ENCODE measurements around the gene KRTAP12-2. TPM values are rescaled to one million over a fixed set of nuclear protein-coding genes. Genes with fewer than 3 reads are reported as not detected.
"Not testable (repeated sequence)": the region's sequence is repeated elsewhere in the genome, so short reads cannot be mapped to it uniquely, and the experiment has no call there.

KRTAP12-2 gene
- total and polyA plus RNA-seq, 8 donors, result not detected

GRCh38 chr21:44649521-44650100 is 17.1 kb downstream of the KRTAP12-2 start:
- ATAC-seq, result no peak
- Histone ChIP-seq H3K4me1 (no peaks in the 10 kb centered on the region), H3K4me3 (no peak overlapping the region), H3K36me3 (no peaks in the 10 kb centered on the region), H3K27ac (no peak overlapping the region), H3K9me3 (peaks cover 0 to 7% of the 10 kb centered on the region in 2 donors), H3K27me3 (peaks cover 0 to 49% of the 10 kb centered on the region in 2 donors)
- peak in 2 of 4 donors; percentile 22 to 41 for DNase-seq
- TF ChIP-seq CTCF (IDR thresholded peaks at IDR 0.05), result no peak
- intact Hi-C loops (cut with DNase I), result no loop called here

GRCh38 chr21:44648557-44649311 is 18.0 kb downstream of the KRTAP12-2 start:
- no peak overlapping the region for H3K4me3 ChIP-seq
- H3K27ac ChIP-seq, result no peak overlapping the region

DNA sequence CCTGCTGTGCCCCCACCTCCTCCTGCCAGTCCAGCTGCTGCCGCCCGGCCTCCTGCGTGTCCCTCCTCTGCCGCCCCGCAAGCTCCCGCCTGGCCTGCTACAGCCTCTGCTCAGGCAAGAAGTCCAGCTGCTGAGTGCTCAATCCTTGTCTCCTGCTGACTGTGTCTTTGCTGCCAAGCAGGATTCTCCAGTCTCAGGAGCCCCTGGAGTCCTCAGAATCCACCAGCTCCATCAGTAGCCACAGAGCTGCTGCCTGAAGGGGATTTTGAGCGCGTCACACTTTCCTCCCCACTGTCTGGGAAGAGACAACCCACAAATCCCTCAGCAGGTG is 19.5 kb downstream of the KRTAP12-2 start:
- no peak for ATAC-seq
- H3K27me3 ChIP-seq, result peaks cover 0 to 32% of the 10 kb centered on the region in 2 donors
- no peaks in the 10 kb centered on the region for H3K4me1 ChIP-seq
- H3K36me3 ChIP-seq, result no peaks in the 10 kb centered on the region
- intact Hi-C loops (cut with DNase I), result no loop called here
- H3K9me3 ChIP-seq, result peaks cover 0 to 14% of the 10 kb centered on the region in 2 donors
- H3K4me3 ChIP-seq, result no peak overlapping the region
- H3K27ac ChIP-seq, result no peak overlapping the region
- DNase-seq, result no peak
- TF ChIP-seq CTCF (IDR thresholded peaks at IDR 0.05), result no peak

More at GRCh38 chr21:44648557-44649311, 18.0 kb downstream of the KRTAP12-2 start:
- no peak for ATAC-seq
- peaks cover 0 to 41% of the 10 kb centered on the region in 2 donors for H3K27me3 ChIP-seq
- peak in 1 of 4 donors; percentile 64 for DNase-seq
- H3K36me3 ChIP-seq, result no peaks in the 10 kb centered on the region
- H3K9me3 ChIP-seq, result peaks cover 0 to 14% of the 10 kb centered on the region in 2 donors
- intact Hi-C loops (cut with DNase I), result no loop called here
- H3K4me1 ChIP-seq, result no peaks in the 10 kb centered on the region
- TF ChIP-seq CTCF (IDR thresholded peaks at IDR 0.05), result no peak

GRCh38 chr21:44646366-44647221 is 20.1 kb downstream of the KRTAP12-2 start, which contains the start of gene KRTAP10-11:
Gene KRTAP10-11 (plus strand): TSS chr21:44646414. CDS start chr21:44646459, 45 bp downstream.
- ATAC-seq, DNase-seq, H3K27ac ChIP-seq: not testable (repeated sequence)

GRCh38 chr21:44644878-44645277 is 21.8 kb downstream of the KRTAP12-2 start:
- H3K27me3 ChIP-seq, result peaks cover 0 to 32% of the 10 kb centered on the region in 2 donors
- DNase-seq, result no peak
- ATAC-seq, result no peak
- intact Hi-C loops (cut with DNase I), result no loop called here
- no peak for TF ChIP-seq CTCF (IDR thresholded peaks at IDR 0.05)
- no peaks in the 10 kb centered on the region for H3K4me1 ChIP-seq
- no peaks in the 10 kb centered on the region for H3K36me3 ChIP-seq
- H3K4me3 ChIP-seq, result no peak overlapping the region
- peaks cover 0 to 23% of the 10 kb centered on the region in 2 donors for H3K9me3 ChIP-seq
- H3K27ac ChIP-seq, result no peak overlapping the region

More at GRCh38 chr21:44646366-44647221, 20.1 kb downstream of the KRTAP12-2 start, which contains the start of gene KRTAP10-11:
- H3K36me3 ChIP-seq; H3K4me3 ChIP-seq; intact Hi-C loops (cut with DNase I); H3K4me1 ChIP-seq: not testable (repeated sequence)
- Histone ChIP-seq H3K9me3 (peaks cover 0 to 14% of the 10 kb centered on the region in 2 donors), H3K27me3 (peaks cover 0 to 32% of the 10 kb centered on the region in 2 donors)
